Raji (cell line): Measurements from ENCODE around the gene VTI1A.

Source experiments
- POLR2A ChIP-seq: IDR thresholded peaks from 2 replicates; pipeline ENCODE4 v1.6.1; 2011; ENCODE audit warnings: low read depth, low read length, control low read depth; ENCODE audit not compliant: insufficient read depth

Gene VTI1A

GRCh38 chr10:112446055-112446854 is 760 bp upstream of the VTI1A start:
- no peak for TF ChIP-seq POLR2A

- no peak for TF ChIP-seq POLR2A
Observed at GRCh38 chr10:112447620-112447928, 559 bp downstream of the VTI1A start.

- TF ChIP-seq POLR2A, result no peak
Observed at GRCh38 chr10:112448888-112449287, 1.9 kb downstream of the VTI1A start.

GRCh38 chr10:112454910-112455779 is 8.1 kb downstream of the VTI1A start:
- no peak for TF ChIP-seq POLR2A

- TF ChIP-seq POLR2A, result no peak
Observed at GRCh38 chr10:112456533-112456932, 9.5 kb downstream of the VTI1A start.

GRCh38 chr10:112460366-112460765 is 13.4 kb downstream of the VTI1A start:
- no peak for TF ChIP-seq POLR2A

- TF ChIP-seq POLR2A, result no peak
Observed at GRCh38 chr10:112461029-112461887, 14.2 kb downstream of the VTI1A start.

GRCh38 chr10:112465299-112465883 is 18.4 kb downstream of the VTI1A start:
- TF ChIP-seq POLR2A, result no peak

- no peak for TF ChIP-seq POLR2A
Observed at GRCh38 chr10:112466802-112467201, 19.8 kb downstream of the VTI1A start.

- no peak for TF ChIP-seq POLR2A
Observed at GRCh38 chr10:112467541-112468075, 20.6 kb downstream of the VTI1A start.

- TF ChIP-seq POLR2A, result no peak
Observed at GRCh38 chr10:112471878-112472487, 25.0 kb downstream of the VTI1A start.

- no peak for TF ChIP-seq POLR2A
Observed at GRCh38 chr10:112475575-112476218, 28.7 kb downstream of the VTI1A start.

- no peak for TF ChIP-seq POLR2A
Observed at GRCh38 chr10:112481602-112482001, 34.6 kb downstream of the VTI1A start.

- TF ChIP-seq POLR2A, result no peak
Observed at GRCh38 chr10:112484399-112484798, 37.4 kb downstream of the VTI1A start.

GRCh38 chr10:112487964-112488363 is 40.9 kb downstream of the VTI1A start:
- no peak for TF ChIP-seq POLR2A
